Muscle of leg (tissue), 11 donors: Measurements from ENCODE around the gene SPINK4. TPM values are rescaled to one million over a fixed set of nuclear protein-coding genes. Genes with fewer than 3 reads are reported as not detected.

Source experiments
- DNase-seq: peaks from one replicate; pipeline ENCODE4 v3.0.0; 2013
- H3K27ac ChIP-seq: one replicate; pipeline ENCODE4 v1.5.1; 2013; ENCODE audit warnings: mild to moderate bottlenecking, low read length, control low read depth
- H3K27me3 ChIP-seq: one replicate; pipeline ENCODE4 v1.6.1; 2013; ENCODE audit warnings: low read length; ENCODE audit not compliant: control insufficient read depth, insufficient read depth
- H3K36me3 ChIP-seq: one replicate; pipeline ENCODE4 v1.6.1; 2013; ENCODE audit warnings: low read length; ENCODE audit not compliant: control insufficient read depth, insufficient read depth
- H3K4me1 ChIP-seq: one replicate; pipeline ENCODE4 v1.6.1; 2013; ENCODE audit warnings: low read length; ENCODE audit not compliant: control insufficient read depth, insufficient read depth
- H3K4me3 ChIP-seq: one replicate; pipeline ENCODE4 v1.5.1; 2013; ENCODE audit warnings: low read length, control low read depth
- H3K9me3 ChIP-seq: replicated peaks from 2 replicates; pipeline ENCODE4 v1.6.1; 2013; ENCODE audit warnings: low read depth, low read length; ENCODE audit not compliant: control insufficient read depth
- WGBS: methylation state at CpG from one replicate; pipeline ENCODE4 v1.1.5; 2013; ENCODE audit warnings: missing lambda C conversion rate; ENCODE audit not compliant: insufficient coverage; 5-methylcytosine and 5-hydroxymethylcytosine counted together
- polyA plus RNA-seq, 8 donors: library from polyadenylated mRNA; unstranded; fragments of 120-200 nt; gene quantifications; one replicate each; pipeline versions ENCODE4 v1.2.1 to v1.2.3, GENCODE V29; 2013; ENCODE audit warnings: inconsistent platforms in 1 of 8, low replicate concordance in 1 of 8; ENCODE audit not compliant: insufficient read length in 8 of 8, insufficient read depth in 1 of 8
- total RNA-seq: library from RNA; stranded (reverse); fragments of 120-200 nt; gene quantifications from one replicate; pipeline ENCODE4 v1.2.4, GENCODE V29; 2013

The SPINK4 gene
- total and polyA plus RNA-seq, 9 donors: 0.28 to 0.58 (median 0.40) TPM; not detected in 5

GRCh38 chr9:33242609-33243134, 2.7 kb downstream of the SPINK4 start:
- Histone ChIP-seq H3K27ac (no peak overlapping the region), H3K36me3 (no peaks in the 10 kb centered on the region), H3K4me3 (no peak overlapping the region), H3K27me3 (peaks cover 4% of the 10 kb centered on the region), H3K4me1 (peaks cover 5% of the 10 kb centered on the region), H3K9me3 (no peaks in the 10 kb centered on the region)
- WGBS: no CpG with 5 or more reads among the region's 6 CpGs
- DNase-seq: no peak

GRCh38 chr9:33244137-33244784, 4.3 kb downstream of the SPINK4 start:
- WGBS: 72% methylated on average over 6 of the region's 9 CpGs

GRCh38 chr9:33245341-33245740, 5.4 kb downstream of the SPINK4 start:
- Histone ChIP-seq H3K4me1 (no peaks in the 10 kb centered on the region), H3K4me3 (no peak overlapping the region), H3K27ac (no peak overlapping the region), H3K9me3 (no peaks in the 10 kb centered on the region), H3K36me3 (peaks cover 9% of the 10 kb centered on the region), H3K27me3 (peaks cover 4% of the 10 kb centered on the region)
- WGBS: 86% methylated on average over 1 of the region's 2 CpGs
- no peak for DNase-seq

More at GRCh38 chr9:33244137-33244784, 4.3 kb downstream of the SPINK4 start:
- H3K4me3 ChIP-seq: no peak overlapping the region
- H3K9me3 ChIP-seq: no peaks in the 10 kb centered on the region
- no peak for DNase-seq
- H3K4me1 ChIP-seq: peaks cover 5% of the 10 kb centered on the region
- H3K27ac ChIP-seq: no peak overlapping the region
- peaks cover 4% of the 10 kb centered on the region for H3K27me3 ChIP-seq
- peaks cover 2% of the 10 kb centered on the region for H3K36me3 ChIP-seq

GRCh38 chr9:33246269-33246860, 6.4 kb downstream of the SPINK4 start:
- Histone ChIP-seq H3K27me3 (peaks cover 3% of the 10 kb centered on the region), H3K4me1 (no peaks in the 10 kb centered on the region), H3K9me3 (no peaks in the 10 kb centered on the region), H3K4me3 (no peak overlapping the region), H3K36me3 (peaks cover 14% of the 10 kb centered on the region), H3K27ac (no peak overlapping the region)
- DNase-seq: no peak
- WGBS: 77% methylated on average over 7 of the region's 9 CpGs

- H3K4me1 ChIP-seq: no peaks in the 10 kb centered on the region
- H3K4me3 ChIP-seq: no peak overlapping the region
- peaks cover 18% of the 10 kb centered on the region for H3K36me3 ChIP-seq
- WGBS: 100% methylated on average over 2 of the region's 3 CpGs
- no peak overlapping the region for H3K27ac ChIP-seq
- no peak for DNase-seq
- no peaks in the 10 kb centered on the region for H3K9me3 ChIP-seq
- no peaks in the 10 kb centered on the region for H3K27me3 ChIP-seq
Observed at GRCh38 chr9:33248606-33249005, 8.6 kb downstream of the SPINK4 start.

- no peak overlapping the region for H3K4me3 ChIP-seq
- H3K9me3 ChIP-seq: no peaks in the 10 kb centered on the region
- no peaks in the 10 kb centered on the region for H3K4me1 ChIP-seq
- no peak overlapping the region for H3K27ac ChIP-seq
- H3K27me3 ChIP-seq: no peaks in the 10 kb centered on the region
- 73% methylated on average over 4 of the region's 6 CpGs for WGBS
- H3K36me3 ChIP-seq: peaks cover 21% of the 10 kb centered on the region
- DNase-seq: no peak
Observed at GRCh38 chr9:33249087-33249658, 9.2 kb downstream of the SPINK4 start.

GRCh38 chr9:33249983-33250382, 10.0 kb downstream of the SPINK4 start:
- no peaks in the 10 kb centered on the region for H3K9me3 ChIP-seq
- H3K4me1 ChIP-seq: no peaks in the 10 kb centered on the region
- H3K36me3 ChIP-seq: peaks cover 29% of the 10 kb centered on the region
- no peak overlapping the region for H3K27ac ChIP-seq
- H3K27me3 ChIP-seq: no peaks in the 10 kb centered on the region
- 100% methylated on average over 1 of the region's 2 CpGs for WGBS
- DNase-seq: no peak
- H3K4me3 ChIP-seq: no peak overlapping the region

- no peaks in the 10 kb centered on the region for H3K9me3 ChIP-seq
- H3K27ac ChIP-seq: no peak overlapping the region
- no peak overlapping the region for H3K4me3 ChIP-seq
- H3K4me1 ChIP-seq: no peaks in the 10 kb centered on the region
- peaks cover 34% of the 10 kb centered on the region for H3K36me3 ChIP-seq
- DNase-seq: peak; percentile 24
- 100% methylated on average over 1 of the region's 1 CpG for WGBS
- no peaks in the 10 kb centered on the region for H3K27me3 ChIP-seq
Observed at GRCh38 chr9:33250458-33250995, 10.6 kb downstream of the SPINK4 start.

GRCh38 chr9:33254211-33254610, 14.2 kb downstream of the SPINK4 start:
- no peaks in the 10 kb centered on the region for H3K9me3 ChIP-seq
- no peaks in the 10 kb centered on the region for H3K27me3 ChIP-seq
- no peak overlapping the region for H3K4me3 ChIP-seq
- 100% methylated on average over 3 of the region's 4 CpGs for WGBS
- no peak for DNase-seq
- no peaks in the 10 kb centered on the region for H3K4me1 ChIP-seq
- H3K27ac ChIP-seq: no peak overlapping the region
- peaks cover 62% of the 10 kb centered on the region for H3K36me3 ChIP-seq

- Histone ChIP-seq H3K9me3 (no peaks in the 10 kb centered on the region), H3K36me3 (peaks cover 66% of the 10 kb centered on the region), H3K27ac (no peak overlapping the region), H3K27me3 (no peaks in the 10 kb centered on the region), H3K4me1 (no peaks in the 10 kb centered on the region), H3K4me3 (no peak overlapping the region)
- DNase-seq: no peak
- WGBS: 97% methylated on average over 8 of the region's 8 CpGs
Observed at GRCh38 chr9:33255014-33255413, 15.0 kb downstream of the SPINK4 start.
